Stimulated activated CD4-positive, alpha-beta T cell treated with anti-CD3 and anti-CD28 coated beads, Interleukin-15, amount 100 ng/mL, for 1 hour (primary cell): ENCODE results near the gene STOM.
"Not testable (repeated sequence)": the region's sequence is repeated elsewhere in the genome, so short reads cannot be mapped to it uniquely, and the experiment has no call there.

Experiments
- DNase-seq, 2 donors: peaks; one replicate each; pipeline ENCODE4 v3.0.0-alpha.2; 2020; ENCODE audit warnings: low read depth in 1 of 2, low spot score in 1 of 2

Gene STOM

GRCh38 chr9:121301881-121302286 is 68.2 kb downstream of the STOM start:
- no peak for DNase-seq

GRCh38 chr9:121300283-121301119 is 69.5 kb downstream of the STOM start:
- no peak for DNase-seq

- DNase-seq = no peak
Observed at GRCh38 chr9:121299467-121300282, 70.4 kb downstream of the STOM start.

- no peak for DNase-seq
Observed at GRCh38 chr9:121298689-121299466, 71.2 kb downstream of the STOM start.

- no peak for DNase-seq
Observed at GRCh38 chr9:121298016-121298538, 72.0 kb downstream of the STOM start.

GRCh38 chr9:121297389-121297788 is 72.7 kb downstream of the STOM start:
- no peak for DNase-seq

GRCh38 chr9:121296213-121297127 is 73.6 kb downstream of the STOM start:
- DNase-seq = no peak

GRCh38 chr9:121295662-121296191 is 74.3 kb downstream of the STOM start:
- no peak for DNase-seq

- DNase-seq = no peak
Observed at GRCh38 chr9:121294866-121295661, 75.0 kb downstream of the STOM start.

GRCh38 chr9:121294151-121294743 is 75.8 kb downstream of the STOM start:
- no peak for DNase-seq

GRCh38 chr9:121292801-121293241 is 77.2 kb downstream of the STOM start:
- no peak for DNase-seq

- no peak for DNase-seq
Observed at GRCh38 chr9:121292051-121292450, 78.0 kb downstream of the STOM start.

- DNase-seq = not testable (repeated sequence)
Observed at GRCh38 chr9:121291536-121291935, 78.5 kb downstream of the STOM start.

- DNase-seq = no peak
Observed at GRCh38 chr9:121289772-121290370, 80.2 kb downstream of the STOM start.

- DNase-seq = no peak
Observed at GRCh38 chr9:121289026-121289771, 80.9 kb downstream of the STOM start.
